Upper lobe of right lung (tissue), 1 donor: ENCODE results near the gene TPCN2. TPM values are rescaled to one million over a fixed set of nuclear protein-coding genes. Genes with fewer than 3 reads are reported as not detected.
A peak's percentile ranks its signal among the peaks of the same experiment; 100 is the strongest.

Experiments
- ATAC-seq: fragments of 200-7000 bp; cut with Tn5 transposase; one replicate; pipeline ENCODE4 v1.9.1; 2020; ENCODE audit warnings: mild to moderate bottlenecking, moderate library complexity
- DNase-seq: peaks from one replicate; pipeline ENCODE4 v3.0.0-alpha.2; 2020
- H3K27ac ChIP-seq: fragments of 200-600 bp; one replicate; pipeline ENCODE4 v1.8.0; 2022
- H3K27me3 ChIP-seq: fragments of 200-600 bp; one replicate; pipeline ENCODE4 v1.8.0; 2022; ENCODE audit warnings: mild to moderate bottlenecking
- H3K36me3 ChIP-seq: fragments of 200-600 bp; one replicate; pipeline ENCODE4 v1.8.0; 2022
- H3K4me1 ChIP-seq: fragments of 200-600 bp; one replicate; pipeline ENCODE4 v1.8.0; 2022
- H3K4me3 ChIP-seq: fragments of 200-600 bp; one replicate; pipeline ENCODE4 v1.8.0; 2022; ENCODE audit warnings: mild to moderate bottlenecking
- H3K9me3 ChIP-seq: fragments of 200-600 bp; one replicate; pipeline ENCODE4 v1.8.0; 2022
- intact Hi-C: fragments of 100-400 bp; cut with DNase I; formaldehyde crosslinking; loops from one replicate; pipeline ENCODE4 v1.11.0; 2022
- total RNA-seq: library from RNA; stranded (reverse); fragmentation: NEBNext Ultra II Directional; extraction: Animal tissue kit (Norgen Biotek cat#: 25700); gene quantifications from one replicate; pipeline ENCODE4 v1.2.1, GENCODE V29; 2021
- TF ChIP-seq, protein P1 (sequence below): fragments of 200-600 bp; IDR thresholded peaks from one replicate; pipeline ENCODE4 v1.8.0; 2022; ENCODE audit warnings: antibody characterized with exemption
- donor health status: DM: no; HTN: yes; CAD: no; lungs with severe emphysema.

TPCN2 gene
- total RNA-seq, 1 donor from 2014 or later, result 16.6 TPM

- Histone ChIP-seq H3K4me3 (no peak overlapping the region), H3K27me3 (no peaks in the 10 kb centered on the region), H3K4me1 (no peaks in the 10 kb centered on the region), H3K9me3 (no peaks in the 10 kb centered on the region), H3K27ac (no peak overlapping the region), H3K36me3 (peaks cover 19% of the 10 kb centered on the region)
- no peak for DNase-seq
- intact Hi-C loops, result no loop called here
- peak; percentile 86 for ATAC-seq
- TF ChIP-seq, protein P1, sequence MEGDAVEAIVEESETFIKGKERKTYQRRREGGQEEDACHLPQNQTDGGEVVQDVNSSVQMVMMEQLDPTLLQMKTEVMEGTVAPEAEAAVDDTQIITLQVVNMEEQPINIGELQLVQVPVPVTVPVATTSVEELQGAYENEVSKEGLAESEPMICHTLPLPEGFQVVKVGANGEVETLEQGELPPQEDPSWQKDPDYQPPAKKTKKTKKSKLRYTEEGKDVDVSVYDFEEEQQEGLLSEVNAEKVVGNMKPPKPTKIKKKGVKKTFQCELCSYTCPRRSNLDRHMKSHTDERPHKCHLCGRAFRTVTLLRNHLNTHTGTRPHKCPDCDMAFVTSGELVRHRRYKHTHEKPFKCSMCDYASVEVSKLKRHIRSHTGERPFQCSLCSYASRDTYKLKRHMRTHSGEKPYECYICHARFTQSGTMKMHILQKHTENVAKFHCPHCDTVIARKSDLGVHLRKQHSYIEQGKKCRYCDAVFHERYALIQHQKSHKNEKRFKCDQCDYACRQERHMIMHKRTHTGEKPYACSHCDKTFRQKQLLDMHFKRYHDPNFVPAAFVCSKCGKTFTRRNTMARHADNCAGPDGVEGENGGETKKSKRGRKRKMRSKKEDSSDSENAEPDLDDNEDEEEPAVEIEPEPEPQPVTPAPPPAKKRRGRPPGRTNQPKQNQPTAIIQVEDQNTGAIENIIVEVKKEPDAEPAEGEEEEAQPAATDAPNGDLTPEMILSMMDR, result peak; percentile 64
These were observed 40.0 kb downstream of the TPCN2 start for GRCh38 chr11:69088676-69089146.

GRCh38 chr11:69089258-69089657 is 40.5 kb downstream of the TPCN2 start:
- no peak for DNase-seq
- ATAC-seq, result no peak
- Histone ChIP-seq H3K27me3 (no peaks in the 10 kb centered on the region), H3K27ac (no peak overlapping the region), H3K4me3 (no peak overlapping the region), H3K9me3 (no peaks in the 10 kb centered on the region), H3K4me1 (no peaks in the 10 kb centered on the region), H3K36me3 (peaks cover 19% of the 10 kb centered on the region)
- TF ChIP-seq, protein P1, result no peak
- intact Hi-C loops, result no loop called here

GRCh38 chr11:69091638-69092165 is 43.0 kb downstream of the TPCN2 start:
- DNase-seq, result no peak
- TF ChIP-seq, protein P1, result no peak
- Histone ChIP-seq H3K27me3 (no peaks in the 10 kb centered on the region), H3K9me3 (no peaks in the 10 kb centered on the region), H3K4me3 (no peak overlapping the region), H3K4me1 (no peaks in the 10 kb centered on the region), H3K36me3 (peaks cover 19% of the 10 kb centered on the region), H3K27ac (no peak overlapping the region)
- intact Hi-C loops, result no loop called here
- ATAC-seq, result no peak

GRCh38 chr11:69092263-69092662 is 43.5 kb downstream of the TPCN2 start:
- ATAC-seq (no peak), DNase-seq (no peak)
- Histone ChIP-seq H3K4me1 (no peaks in the 10 kb centered on the region), H3K27me3 (no peaks in the 10 kb centered on the region), H3K36me3 (peaks cover 19% of the 10 kb centered on the region), H3K27ac (no peak overlapping the region), H3K4me3 (no peak overlapping the region), H3K9me3 (no peaks in the 10 kb centered on the region)
- TF ChIP-seq, protein P1, result no peak
- intact Hi-C loops, result no loop called here

DNA sequence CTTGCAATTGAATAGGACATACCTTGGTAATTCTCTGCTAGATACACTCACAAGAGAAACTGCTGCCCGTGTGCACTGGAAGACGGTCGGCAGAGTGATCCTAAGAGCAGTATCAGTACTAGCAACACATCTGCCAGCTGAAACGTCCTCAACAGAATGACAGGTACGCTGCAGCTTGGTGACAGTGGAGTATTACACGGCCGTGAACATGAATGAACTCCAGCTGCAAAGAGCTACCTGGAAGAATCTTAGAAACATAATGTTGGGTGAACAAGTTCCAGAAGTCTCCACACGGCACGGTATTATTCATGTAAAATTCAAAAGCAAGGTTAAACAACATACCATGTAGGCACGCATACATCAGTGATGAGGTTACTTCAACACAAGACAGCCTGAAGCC is 44.4 kb downstream of the TPCN2 start:
- H3K27me3 ChIP-seq, result no peaks in the 10 kb centered on the region
- H3K4me1 ChIP-seq, result no peaks in the 10 kb centered on the region
- TF ChIP-seq, protein P1, result no peak
- DNase-seq, result no peak
- no peaks in the 10 kb centered on the region for H3K9me3 ChIP-seq
- ATAC-seq, result no peak
- intact Hi-C loops, result no loop called here
- H3K27ac ChIP-seq, result no peak overlapping the region
- no peak overlapping the region for H3K4me3 ChIP-seq
- H3K36me3 ChIP-seq, result peaks cover 15% of the 10 kb centered on the region
